Activated CD4-positive, CD25-positive, alpha-beta regulatory T cell treated with anti-CD3 and anti-CD28 coated beads, Interleukin-2, amount 50 U/mL, for 16 hours (primary cell): ENCODE data around the gene OR56A4.

Experiments used
- DNase-seq: peaks from one replicate; pipeline ENCODE4 v3.0.0-alpha.2; 2020; ENCODE audit warnings: low read depth, low spot score

The OR56A4 gene, protein sequence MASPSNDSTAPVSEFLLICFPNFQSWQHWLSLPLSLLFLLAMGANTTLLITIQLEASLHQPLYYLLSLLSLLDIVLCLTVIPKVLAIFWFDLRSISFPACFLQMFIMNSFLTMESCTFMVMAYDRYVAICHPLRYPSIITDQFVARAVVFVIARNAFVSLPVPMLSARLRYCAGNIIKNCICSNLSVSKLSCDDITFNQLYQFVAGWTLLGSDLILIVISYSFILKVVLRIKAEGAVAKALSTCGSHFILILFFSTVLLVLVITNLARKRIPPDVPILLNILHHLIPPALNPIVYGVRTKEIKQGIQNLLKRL

DNA sequence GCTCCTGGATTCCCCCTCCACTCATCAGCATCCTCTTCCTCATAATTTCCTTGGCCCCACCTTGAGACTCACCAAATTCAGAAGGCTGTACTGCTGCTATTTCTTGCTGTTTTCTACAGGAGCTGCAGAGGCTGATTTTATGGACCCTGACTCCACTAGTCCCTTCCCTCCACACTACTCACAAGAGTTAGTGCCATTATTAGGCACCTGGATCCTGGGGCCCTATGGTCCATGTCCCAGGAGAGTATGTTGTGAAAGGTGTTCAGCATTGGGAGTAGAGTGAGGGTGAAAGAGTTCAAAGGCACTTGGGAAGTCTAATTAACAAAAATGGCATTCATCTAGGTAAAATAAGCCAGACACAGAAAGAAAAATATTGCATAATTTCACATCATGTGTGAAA is at the start of gene OR56A4:
TSS of gene OR56A4 (minus strand) at position 101 of the 400 bp plus-strand sequence. CDS start 3,954 bp downstream, outside the sequence.
- DNase-seq, result no peak

DNA sequence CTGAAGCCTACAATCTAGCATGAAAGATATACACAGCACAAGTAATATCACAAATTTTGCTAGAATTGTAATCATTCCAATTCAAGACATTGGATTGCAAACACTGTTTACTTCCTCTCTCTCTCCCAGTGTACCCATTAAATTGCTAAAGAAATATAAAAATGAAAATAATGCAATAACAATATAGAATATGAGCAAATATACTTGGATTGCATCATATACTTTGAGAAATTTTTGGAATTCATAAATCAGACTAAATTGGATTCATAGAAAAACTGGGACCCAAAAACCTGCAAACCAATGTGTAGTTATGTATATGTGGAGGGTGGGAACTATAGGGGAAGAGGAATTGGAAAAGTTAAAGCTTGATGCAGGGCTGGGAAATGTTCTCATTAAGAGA is 48.8 kb upstream of the OR56A4 start:
- no peak for DNase-seq

DNA sequence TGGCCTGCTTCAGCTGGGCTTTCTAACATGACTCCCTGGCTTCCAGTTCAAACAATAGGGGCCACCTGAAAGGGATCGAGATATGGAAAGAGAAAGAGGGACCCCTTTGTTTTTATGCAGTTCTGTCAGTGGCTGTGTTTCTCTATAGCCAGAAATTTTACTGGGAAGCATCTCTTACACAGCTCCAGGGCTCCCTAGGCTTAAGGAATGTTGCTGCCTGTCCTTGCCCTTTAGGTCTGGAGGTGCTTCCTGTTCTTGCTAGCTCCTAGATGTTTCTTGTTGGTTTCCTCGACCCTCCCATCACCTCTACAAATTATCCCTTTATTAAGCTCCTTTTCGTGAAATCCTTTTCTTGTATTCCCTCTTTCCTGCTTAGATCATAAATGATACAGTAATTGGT is 45.6 kb upstream of the OR56A4 start:
- no peak for DNase-seq

DNA sequence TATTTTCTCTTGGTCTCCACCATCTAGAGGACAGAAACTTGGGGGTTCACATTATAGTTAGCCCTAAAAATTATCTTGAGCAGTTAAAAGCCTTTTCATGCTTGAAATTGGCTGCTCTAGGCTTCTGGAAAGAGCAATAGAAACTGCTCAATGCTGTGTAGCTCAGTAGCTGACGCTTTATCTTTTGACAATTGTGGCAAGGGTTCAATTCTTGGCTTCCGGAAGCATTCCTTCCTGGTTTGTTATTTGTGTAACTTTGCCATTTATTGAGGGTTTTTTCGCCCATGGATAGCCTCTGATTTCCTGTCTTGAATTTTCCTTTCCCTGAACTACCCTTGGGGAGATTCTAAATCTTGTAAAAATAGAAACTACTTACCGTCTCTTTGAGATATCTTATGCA is 34.1 kb upstream of the OR56A4 start:
- DNase-seq, result no peak

DNA sequence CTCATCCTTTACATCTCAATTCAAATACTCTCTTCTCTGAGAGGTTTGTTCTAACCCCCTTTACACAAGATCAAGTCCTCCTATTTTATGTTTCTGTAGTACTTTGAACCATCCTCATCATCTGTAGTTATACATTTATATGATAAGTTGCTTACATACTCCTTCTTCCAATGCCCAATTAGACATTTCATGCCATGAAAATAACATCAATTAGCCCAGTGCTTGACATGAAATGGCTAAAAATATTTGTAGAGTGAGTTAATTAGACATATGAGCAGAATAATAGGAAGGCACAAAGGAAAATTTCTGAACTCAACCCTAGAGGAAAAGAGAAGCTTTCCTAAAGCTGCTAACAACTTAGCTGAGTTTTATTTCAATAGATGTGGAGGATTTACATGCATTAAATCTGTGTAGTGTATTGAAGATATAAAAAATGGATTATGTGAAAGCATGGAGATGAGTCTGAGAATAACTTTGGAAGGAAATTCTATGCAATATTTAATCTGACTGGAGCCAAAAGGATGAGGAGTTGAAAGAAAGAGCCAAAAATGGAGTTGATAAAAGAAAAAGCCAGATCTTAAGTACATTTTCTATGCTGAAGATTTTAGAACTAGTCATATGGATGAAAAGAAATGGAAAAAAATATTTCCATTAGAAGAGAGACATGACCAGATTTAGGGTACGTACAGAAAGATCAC is 24.1 kb upstream of the OR56A4 start, which contains the start of gene OR56A1:
TSS of gene OR56A1 (minus strand) at position 51 of the 698 bp plus-strand sequence. CDS start 3,066 bp downstream, outside the sequence.
- DNase-seq, result no peak

DNA sequence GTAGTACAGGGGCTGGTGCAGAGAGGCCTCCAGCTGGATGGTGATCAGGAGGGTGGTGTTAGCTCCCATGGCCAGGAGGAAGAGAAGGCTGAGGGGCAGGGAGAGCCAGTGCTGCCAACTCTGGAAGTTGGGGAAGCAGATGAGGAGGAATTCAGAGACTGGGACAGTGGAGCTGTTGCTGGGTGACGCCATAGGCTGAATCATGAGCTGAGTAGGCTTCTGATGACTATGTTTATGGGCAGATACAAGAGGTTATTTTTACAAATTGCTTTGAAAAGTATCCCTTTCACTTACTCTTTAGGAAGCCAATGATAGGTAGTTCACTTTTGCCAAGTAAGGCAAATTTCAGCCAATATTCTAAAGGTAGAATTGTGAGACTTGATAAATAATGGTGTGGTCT is 20.8 kb upstream of the OR56A4 start:
- no peak for DNase-seq

DNA sequence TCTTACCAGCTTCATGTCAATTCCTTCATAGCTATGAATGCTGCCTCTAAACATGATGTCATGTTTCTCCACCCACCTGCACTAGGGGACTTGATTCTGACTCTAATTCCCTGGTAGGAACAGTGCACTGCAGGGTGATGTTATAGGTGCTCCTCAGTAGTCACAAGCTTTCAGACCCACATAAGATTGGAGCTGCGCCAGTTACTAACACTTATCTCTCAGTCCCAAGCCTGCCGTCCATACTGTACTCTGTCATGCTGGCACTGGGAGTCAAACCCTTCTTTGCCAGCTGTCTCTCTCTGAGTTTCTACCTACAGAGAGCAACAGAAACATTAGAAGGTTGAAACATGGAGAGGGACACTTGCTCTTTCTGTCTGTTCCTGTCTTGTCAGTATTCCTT is 18.3 kb upstream of the OR56A4 start:
- no peak for DNase-seq

DNA sequence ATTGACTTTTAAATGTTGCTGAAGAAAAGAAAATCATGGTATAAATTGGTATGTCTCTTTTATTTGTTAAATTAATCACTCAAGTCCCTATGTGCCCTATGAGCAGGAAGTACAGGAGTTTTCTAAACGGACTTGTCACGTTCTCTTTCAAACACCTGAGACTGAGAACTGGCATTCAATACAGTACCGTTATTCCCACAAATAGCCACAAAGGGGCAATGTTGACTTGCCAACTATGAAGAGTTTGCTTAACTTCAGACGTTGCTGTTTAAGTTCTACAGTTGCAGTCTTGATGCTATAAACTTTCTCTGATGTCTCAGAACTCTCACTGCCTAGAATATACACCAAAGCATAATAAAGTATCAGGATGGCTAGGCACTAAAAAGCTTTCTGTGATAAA is 16.2 kb upstream of the OR56A4 start:
- no peak for DNase-seq

DNA sequence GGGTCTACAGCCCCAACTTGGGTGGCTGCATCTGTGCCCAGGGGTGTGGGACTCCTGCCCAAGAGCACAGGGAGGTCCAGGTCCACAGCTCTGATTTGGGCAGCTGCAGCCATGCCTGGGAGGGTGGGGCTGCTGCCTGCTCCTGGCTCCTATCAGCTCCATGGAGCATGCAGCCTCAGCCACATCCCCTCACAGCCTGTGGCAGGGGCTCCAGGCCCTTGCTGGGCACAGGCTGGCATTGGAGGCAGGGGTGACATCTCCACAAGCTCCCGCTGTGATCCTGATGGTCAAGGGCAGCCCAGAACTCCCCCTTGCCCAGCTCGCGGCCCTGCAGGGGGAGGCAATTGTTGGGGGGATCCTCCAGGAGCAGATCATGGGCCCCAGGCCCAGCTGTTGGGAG is 6.3 kb upstream of the OR56A4 start:
- no peak for DNase-seq

DNA sequence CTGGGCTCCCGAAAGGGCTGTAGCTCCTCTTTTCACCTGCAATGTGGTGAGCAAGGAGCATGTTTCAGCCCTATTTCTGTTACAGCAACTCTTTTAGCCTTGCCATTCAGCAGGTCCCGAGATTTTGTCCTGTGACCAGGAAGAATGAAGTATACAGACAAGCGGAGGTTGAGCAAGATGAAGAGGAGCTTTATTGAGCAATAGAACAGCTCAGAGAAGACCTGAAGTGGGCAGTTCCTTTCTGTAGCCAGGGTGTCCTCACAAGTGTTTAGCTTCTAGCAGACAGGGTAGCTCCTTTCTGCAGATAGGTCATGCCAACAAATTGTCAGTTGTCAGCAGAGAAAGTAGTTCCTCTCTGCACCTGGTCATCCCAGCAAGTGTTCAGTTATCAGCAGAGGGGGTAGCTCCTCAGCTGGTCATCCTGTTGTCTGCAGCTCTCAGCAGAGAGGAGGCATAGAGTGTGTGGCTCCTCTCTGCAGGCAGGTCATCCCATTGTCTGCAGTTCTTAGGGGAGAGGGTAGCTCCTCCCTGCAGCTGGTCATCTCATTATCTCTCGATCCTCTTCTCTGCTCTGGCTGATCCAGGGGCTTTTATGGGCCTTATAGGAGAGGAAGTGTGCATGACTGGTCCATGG is 5.4 kb upstream of the OR56A4 start:
- no peak for DNase-seq

DNA sequence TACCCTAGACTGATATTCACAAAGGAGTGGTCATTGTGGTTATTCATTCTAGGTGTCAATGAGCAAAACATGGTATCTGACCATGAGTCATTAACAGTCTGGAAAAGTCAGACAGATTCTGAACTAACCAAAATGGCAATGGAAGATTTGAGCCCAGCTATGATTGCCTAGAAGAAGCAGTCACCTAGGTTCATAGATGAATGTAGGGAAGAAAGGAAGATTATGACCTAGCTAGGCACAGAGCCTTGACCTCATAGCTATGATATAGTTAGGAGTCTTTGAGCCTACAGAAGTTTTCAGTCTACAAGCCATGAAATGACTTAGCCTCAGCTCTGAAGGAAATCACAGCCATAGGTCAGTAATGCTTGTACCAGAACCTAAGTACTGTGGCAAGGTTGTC is 351 bp downstream of the OR56A4 start:
- DNase-seq, result no peak

DNA sequence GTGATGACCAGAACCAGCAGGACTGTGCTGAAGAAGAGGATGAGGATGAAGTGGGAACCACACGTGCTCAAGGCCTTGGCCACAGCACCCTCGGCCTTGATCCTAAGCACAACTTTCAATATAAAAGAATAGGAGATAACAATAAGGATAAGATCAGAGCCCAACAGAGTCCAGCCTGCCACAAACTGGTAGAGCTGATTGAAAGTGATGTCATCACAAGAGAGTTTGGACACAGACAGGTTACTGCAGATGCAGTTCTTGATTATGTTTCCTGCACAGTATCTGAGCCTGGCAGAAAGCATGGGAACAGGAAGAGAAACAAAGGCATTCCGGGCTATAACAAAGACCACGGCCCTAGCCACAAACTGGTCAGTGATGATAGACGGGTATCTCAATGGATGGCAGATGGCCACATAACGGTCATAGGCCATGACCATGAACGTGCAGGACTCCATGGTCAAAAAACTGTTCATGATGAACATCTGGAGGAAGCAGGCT is 4.5 kb downstream of the OR56A4 start:
- DNase-seq, result no peak

DNA sequence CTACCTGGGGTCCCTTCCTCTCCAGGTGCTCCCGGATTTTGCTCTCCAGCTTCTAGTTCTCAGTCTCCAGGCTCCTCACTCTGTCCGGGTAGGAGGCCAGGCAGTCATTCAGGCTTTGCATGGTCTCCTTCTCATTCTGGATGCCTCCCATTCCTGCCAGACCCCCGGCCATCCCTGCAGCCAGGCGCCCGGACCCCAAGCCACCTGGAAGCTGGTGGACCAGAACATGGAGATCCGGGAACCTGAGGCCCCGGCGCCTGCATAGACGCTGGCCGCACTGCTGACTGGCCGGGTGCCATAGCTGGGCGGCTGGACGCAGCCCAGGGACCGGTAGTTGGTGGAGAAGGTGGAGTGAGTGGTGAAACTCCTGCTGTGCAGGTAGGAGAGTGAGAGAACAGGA is 12.0 kb downstream of the OR56A4 start:
- no peak for DNase-seq

DNA sequence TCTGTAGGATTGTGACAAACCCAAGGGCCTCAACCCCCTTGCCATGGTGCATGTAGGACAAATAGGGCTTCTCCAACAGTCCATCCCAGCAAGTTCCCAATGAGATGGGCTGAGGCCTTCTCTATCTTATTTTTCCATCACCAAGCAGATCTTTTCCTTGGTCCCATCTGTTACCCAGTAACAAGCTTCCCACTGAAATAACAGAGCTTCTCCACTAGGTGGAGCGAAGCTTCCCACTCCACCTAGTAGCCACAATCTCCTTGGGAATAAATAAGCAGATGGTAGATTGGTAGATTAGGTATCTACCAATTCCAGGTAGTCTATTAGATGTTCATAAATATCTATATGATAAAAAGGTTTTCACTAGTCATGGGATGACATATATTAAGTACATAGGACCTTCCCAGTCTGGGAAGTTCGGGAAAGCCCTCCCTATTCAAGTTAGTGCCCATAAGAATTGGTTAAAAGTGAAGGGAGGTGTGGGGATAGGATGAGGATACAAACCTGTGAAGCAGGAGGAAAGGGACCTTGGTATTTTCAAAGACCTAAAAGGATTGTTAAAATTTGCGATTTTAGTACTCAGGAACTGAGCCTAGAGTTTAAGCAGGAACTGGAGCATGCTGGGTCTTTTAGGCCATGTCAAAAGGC is 14.0 kb downstream of the OR56A4 start:
- no peak for DNase-seq

DNA sequence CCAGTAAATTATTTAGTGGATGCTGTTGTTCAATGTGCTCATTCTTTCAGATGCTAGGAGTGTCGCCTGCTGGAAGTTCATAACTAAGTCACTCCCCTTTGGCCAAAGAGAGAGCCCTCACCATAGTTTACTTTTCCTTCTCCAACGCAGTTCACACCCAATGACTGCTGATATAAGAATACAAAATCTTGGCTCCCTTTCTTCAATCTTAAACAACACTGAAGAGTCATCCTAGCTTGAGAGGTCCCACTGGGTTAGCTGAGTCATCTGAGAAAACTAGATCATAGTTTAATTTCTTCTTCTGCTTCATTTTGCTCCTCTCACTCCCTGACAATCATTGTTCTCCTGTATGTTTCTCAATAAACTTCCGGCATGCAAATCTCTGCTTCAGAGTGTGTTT is 14.6 kb downstream of the OR56A4 start:
- no peak for DNase-seq

DNA sequence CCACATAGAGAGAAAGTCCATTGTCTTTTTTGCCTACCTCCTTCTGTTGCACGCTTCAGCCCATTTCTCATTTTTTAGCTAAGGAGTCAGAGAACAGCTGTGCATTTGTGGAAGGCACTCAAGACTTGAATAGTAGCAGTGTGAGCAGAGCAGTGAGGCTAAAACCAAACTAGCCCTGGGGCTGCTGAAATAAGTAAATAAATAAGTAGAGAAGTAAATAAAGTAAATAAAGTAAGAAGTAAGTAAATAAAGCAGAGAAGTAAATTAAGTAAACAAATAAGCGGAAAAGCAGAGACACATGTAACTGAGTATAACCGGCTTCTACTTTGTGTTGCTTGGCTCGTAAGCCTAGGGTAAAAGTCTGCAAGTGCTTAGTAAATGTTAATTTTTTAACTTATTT is 17.5 kb downstream of the OR56A4 start:
- no peak for DNase-seq

DNA sequence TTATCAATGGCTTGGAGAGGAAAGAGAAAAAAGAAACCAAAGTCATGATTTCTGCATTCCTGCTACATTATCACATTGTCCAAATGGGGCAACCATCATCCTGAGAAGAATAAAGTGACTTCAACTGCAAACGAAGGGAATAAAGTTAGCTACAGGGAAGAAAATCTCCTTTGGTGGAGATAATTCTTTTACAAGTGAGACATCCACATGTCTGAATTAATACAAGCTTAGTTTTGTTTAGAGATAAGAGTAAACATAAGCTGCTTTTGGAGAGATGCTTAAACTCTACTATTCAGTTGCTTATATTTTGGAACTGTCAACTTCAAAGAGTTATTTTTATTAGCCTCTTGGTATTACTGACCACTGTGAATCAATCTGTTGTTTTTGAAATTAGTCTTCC is 19.9 kb downstream of the OR56A4 start, which contains the start of gene OR52L1:
TSS of gene OR52L1 (minus strand) at position 101 of the 400 bp plus-strand sequence. CDS start at position 46, 55 bp downstream.
- DNase-seq, result no peak

DNA sequence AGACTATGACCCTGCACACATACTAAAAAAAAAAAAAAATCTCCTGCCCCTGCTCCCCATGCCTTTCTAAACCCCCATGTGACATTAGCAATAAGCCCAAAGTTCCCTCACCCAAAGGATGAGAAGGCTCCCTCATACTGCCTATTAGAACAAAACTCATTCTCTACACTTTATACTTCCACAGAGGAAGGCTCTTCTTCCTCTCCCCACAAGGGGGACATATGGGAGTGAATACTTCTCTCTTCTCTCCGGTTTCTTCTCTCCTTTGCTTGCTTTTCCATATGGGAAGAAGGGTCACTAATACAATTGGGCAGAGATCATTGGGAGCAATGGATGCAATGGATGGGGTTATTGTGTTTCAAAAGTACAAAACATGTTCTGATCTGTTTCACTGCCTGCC is 23.3 kb downstream of the OR56A4 start:
- no peak for DNase-seq

DNA sequence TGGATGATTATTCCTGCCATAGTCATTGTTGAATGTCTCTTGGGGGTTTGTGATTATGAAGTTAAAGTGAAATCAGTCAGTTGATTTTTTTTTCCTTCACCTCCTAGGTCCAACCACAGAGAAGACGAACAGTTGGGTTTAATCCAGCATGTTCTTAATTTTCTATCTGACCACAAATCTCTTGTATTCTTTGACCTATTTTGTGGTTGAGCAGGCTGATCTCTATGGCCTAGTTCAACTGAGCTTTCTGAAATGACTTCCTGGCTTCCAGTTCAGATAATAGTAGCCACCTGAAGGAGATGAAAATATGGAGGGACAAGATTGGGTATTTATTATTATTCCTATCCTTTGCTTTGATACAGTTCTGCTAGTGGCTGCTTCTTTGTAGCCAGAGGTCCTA is 33.2 kb downstream of the OR56A4 start:
- DNase-seq, result no peak

DNA sequence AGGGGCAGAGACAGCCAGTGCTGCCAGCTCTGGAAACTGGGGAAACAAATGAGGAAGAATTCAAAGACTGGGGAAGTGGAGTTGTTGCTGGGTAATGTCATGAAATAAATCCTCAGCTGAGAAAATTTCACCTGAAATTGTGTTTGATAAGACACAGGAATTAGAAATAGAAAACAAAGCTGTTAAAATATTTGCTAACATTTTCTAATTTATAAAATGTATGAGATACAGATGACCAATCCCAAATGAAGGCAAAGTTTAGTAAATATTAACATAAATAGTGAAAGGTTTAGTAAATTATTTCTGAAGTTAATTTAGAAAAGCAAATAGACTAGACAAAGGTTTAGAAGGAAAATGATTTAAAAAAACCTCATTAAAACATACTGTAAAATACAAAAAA is 38.4 kb downstream of the OR56A4 start, which contains the start of gene OR56A5:
TSS of gene OR56A5 (minus strand) at position 101 of the 400 bp plus-strand sequence. CDS start at position 101, 0 bp downstream.
- no peak for DNase-seq

DNA sequence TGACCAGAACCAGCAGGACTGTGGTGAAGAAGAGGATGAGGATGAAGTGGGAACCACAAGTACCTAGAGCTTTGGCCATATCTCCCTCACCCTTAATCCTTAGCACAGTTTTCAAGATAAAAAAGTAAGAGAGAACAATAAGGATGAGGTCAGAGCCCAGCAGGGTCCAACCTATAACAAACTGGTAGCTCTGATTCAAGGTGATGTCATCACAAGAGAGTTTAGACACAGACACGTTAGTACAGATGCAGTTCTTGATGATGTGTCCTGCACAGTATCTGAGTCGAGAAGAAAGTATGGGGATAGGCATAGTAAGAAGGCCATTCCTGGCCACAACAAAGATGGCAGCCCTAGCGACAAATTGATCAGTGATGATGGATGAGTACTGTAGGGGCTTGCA is 39.0 kb downstream of the OR56A4 start:
- no peak for DNase-seq

DNA sequence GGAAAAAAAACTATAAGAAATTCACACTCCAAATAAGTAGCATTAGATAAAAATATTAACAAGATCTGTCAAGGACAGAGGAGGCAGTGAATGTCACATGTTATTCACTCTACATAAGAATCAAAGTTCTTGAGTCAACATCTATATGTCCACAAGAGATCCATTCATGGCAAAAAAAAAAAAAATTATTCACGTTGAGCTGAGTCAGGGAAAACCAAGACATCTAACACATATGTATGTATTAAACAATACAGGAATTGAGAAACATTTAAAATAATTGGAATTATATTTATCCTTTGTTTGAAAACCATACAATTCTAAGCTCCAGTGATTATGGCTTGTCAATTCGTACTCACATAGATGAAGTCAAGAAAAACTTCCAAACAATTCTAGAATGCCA is 39.8 kb downstream of the OR56A4 start:
- DNase-seq, result no peak
